ENCODE data around the gene PRKCZ.

Gene PRKCZ

DNA sequence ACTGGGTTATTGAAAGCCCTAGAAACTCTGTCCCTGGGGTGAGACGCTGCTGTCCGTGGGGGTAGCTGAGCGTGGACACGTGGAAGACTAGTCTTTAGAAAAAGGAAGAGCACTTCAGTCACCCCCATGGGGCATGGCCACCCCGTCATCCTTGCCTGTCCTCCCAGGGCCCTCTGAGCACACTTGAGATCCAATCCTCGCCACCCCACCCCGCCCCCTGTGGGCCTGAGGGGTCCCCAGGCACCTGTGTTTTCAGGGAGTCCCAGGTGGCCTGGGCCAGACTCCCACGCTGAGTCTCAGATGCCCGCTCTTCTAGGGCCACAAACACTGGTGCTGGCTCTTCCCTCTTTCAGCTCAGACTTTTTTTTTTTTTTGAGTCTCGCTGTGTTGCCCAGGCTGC, 2.5 kb downstream of the PRKCZ start:
- Histone ChIP-seq H3K27me3 (ENCODE audit: control insufficient read depth in 2 of 2, insufficient read depth in 2 of 2, low read length in 2 of 2) (no peaks in the 10 kb centered on the region), H3K4me1 (ENCODE audit: control insufficient read depth in 2 of 2, insufficient read depth in 2 of 2, low read length in 2 of 2) (peaks cover 18 to 20% of the 10 kb centered on the region in 2 donors), H3K27ac (ENCODE audit: low read depth in 2 of 2, low read length in 2 of 2) (no peak overlapping the region), H3K36me3 (ENCODE audit: control insufficient read depth in 2 of 2, insufficient read depth in 2 of 2, low read length in 2 of 2) (peaks cover 5 to 10% of the 10 kb centered on the region in 2 donors), H3K9ac (ENCODE audit: low read depth in 1 of 2, low read length in 2 of 2) (no peak overlapping the region), H3K4me3 (ENCODE audit: low read length in 2 of 2) (no peak overlapping the region), H3K9me3 (ENCODE audit: control insufficient read depth in 2 of 2, low read length in 2 of 2) (no peaks in the 10 kb centered on the region)

- peaks cover 13 to 15% of the 10 kb centered on the region in 2 donors for H3K4me1 ChIP-seq (ENCODE audit: control insufficient read depth in 2 of 2, insufficient read depth in 2 of 2, low read length in 2 of 2)
- no peaks in the 10 kb centered on the region for H3K9me3 ChIP-seq (ENCODE audit: control insufficient read depth in 2 of 2, low read length in 2 of 2)
- no peak overlapping the region for H3K4me3 ChIP-seq (ENCODE audit: low read length in 2 of 2)
- H3K27ac ChIP-seq (ENCODE audit: low read depth in 2 of 2, low read length in 2 of 2) = no peak overlapping the region
- no peaks in the 10 kb centered on the region for H3K27me3 ChIP-seq (ENCODE audit: control insufficient read depth in 2 of 2, insufficient read depth in 2 of 2, low read length in 2 of 2)
- H3K36me3 ChIP-seq (ENCODE audit: control insufficient read depth in 2 of 2, insufficient read depth in 2 of 2, low read length in 2 of 2) = peaks cover 5 to 10% of the 10 kb centered on the region in 2 donors
- H3K9ac ChIP-seq (ENCODE audit: low read depth in 1 of 2, low read length in 2 of 2) = no peak overlapping the region
These were observed 3.0 kb downstream of the PRKCZ start for GRCh38 chr1:2053217-2053616.

GRCh38 chr1:2053784-2054376, 3.7 kb downstream of the PRKCZ start:
- Histone ChIP-seq H3K27ac (ENCODE audit: low read depth in 2 of 2, low read length in 2 of 2) (no peak overlapping the region), H3K9me3 (ENCODE audit: control insufficient read depth in 2 of 2, low read length in 2 of 2) (no peaks in the 10 kb centered on the region), H3K4me3 (ENCODE audit: low read length in 2 of 2) (no peak overlapping the region), H3K4me1 (ENCODE audit: control insufficient read depth in 2 of 2, insufficient read depth in 2 of 2, low read length in 2 of 2) (peaks cover 8 to 9% of the 10 kb centered on the region in 2 donors), H3K27me3 (ENCODE audit: control insufficient read depth in 2 of 2, insufficient read depth in 2 of 2, low read length in 2 of 2) (no peaks in the 10 kb centered on the region), H3K9ac (ENCODE audit: low read depth in 1 of 2, low read length in 2 of 2) (no peak overlapping the region), H3K36me3 (ENCODE audit: control insufficient read depth in 2 of 2, insufficient read depth in 2 of 2, low read length in 2 of 2) (peaks cover 5 to 10% of the 10 kb centered on the region in 2 donors)

DNA sequence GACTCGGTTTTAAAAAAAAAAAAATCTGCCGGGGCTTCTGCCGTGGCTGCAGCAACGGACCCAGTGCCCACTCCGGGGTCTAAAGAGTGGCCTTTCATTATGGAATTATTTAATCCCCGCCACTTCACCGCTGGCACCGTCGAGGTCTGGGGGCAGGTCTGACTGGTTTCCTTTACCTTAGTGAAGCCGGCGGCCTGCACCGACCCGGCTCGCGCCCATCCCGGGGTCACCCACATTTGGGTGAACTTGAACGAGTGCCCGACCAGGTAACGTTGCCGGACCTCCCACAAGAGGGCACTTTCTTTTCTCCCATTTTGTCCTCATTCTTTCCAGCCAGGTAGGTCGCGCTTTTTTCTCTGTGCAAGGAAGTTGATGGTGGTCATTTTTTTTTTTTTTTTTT, 4.3 kb downstream of the PRKCZ start:
- Histone ChIP-seq H3K27ac (ENCODE audit: low read depth in 2 of 2, low read length in 2 of 2) (no peak overlapping the region), H3K4me1 (ENCODE audit: control insufficient read depth in 2 of 2, insufficient read depth in 2 of 2, low read length in 2 of 2) (peaks cover 2 to 3% of the 10 kb centered on the region in 2 donors), H3K9me3 (ENCODE audit: control insufficient read depth in 2 of 2, low read length in 2 of 2) (no peaks in the 10 kb centered on the region), H3K9ac (ENCODE audit: low read depth in 1 of 2, low read length in 2 of 2) (no peak overlapping the region), H3K36me3 (ENCODE audit: control insufficient read depth in 2 of 2, insufficient read depth in 2 of 2, low read length in 2 of 2) (peaks cover 9 to 14% of the 10 kb centered on the region in 2 donors), H3K4me3 (ENCODE audit: low read length in 2 of 2) (no peak overlapping the region), H3K27me3 (ENCODE audit: control insufficient read depth in 2 of 2, insufficient read depth in 2 of 2, low read length in 2 of 2) (no peaks in the 10 kb centered on the region)

DNA sequence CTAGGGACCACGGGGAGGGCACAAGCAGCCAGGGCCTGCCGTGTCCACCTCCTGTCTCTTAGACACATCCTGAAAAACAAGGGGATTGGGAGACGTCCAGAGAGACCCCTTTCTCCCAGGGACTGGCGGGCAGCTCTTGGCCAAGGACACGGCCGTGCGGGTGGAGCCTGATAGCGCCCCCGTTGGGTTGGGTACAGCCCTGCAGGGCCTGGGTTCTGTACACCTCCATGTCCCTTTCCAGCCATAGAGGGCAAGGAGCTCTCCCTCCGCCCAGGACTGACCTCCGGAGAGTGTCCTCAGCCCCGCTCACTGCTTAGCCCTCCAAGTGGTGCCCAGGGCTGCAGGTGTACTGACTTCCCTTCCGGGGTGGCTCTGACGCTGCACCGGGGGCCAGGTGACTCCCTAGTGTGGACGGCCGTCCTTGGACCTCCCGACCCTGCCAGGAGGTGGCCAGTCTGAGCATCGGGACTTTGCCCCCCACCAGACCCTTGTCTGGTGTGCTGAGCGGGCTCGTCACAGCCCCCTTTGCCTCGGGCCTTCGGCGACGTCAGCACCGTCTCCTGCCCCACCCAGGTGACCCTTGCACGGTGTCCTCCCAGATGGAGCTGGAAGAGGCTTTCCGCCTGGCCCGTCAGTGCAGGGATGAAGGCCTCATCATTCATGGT, 5.8 kb downstream of the PRKCZ start:
- no peaks in the 10 kb centered on the region for H3K9me3 ChIP-seq (ENCODE audit: control insufficient read depth in 2 of 2, low read length in 2 of 2)
- H3K9ac ChIP-seq (ENCODE audit: low read depth in 1 of 2, low read length in 2 of 2) = no peak overlapping the region
- H3K27me3 ChIP-seq (ENCODE audit: control insufficient read depth in 2 of 2, insufficient read depth in 2 of 2, low read length in 2 of 2) = no peaks in the 10 kb centered on the region
- peaks cover 19 to 23% of the 10 kb centered on the region in 2 donors for H3K36me3 ChIP-seq (ENCODE audit: control insufficient read depth in 2 of 2, insufficient read depth in 2 of 2, low read length in 2 of 2)
- H3K27ac ChIP-seq (ENCODE audit: low read depth in 2 of 2, low read length in 2 of 2) = no peak overlapping the region
- no peak overlapping the region for H3K4me3 ChIP-seq (ENCODE audit: low read length in 2 of 2)
- H3K4me1 ChIP-seq (ENCODE audit: control insufficient read depth in 2 of 2, insufficient read depth in 2 of 2, low read length in 2 of 2) = peaks cover 0 to 2% of the 10 kb centered on the region in 2 donors

DNA sequence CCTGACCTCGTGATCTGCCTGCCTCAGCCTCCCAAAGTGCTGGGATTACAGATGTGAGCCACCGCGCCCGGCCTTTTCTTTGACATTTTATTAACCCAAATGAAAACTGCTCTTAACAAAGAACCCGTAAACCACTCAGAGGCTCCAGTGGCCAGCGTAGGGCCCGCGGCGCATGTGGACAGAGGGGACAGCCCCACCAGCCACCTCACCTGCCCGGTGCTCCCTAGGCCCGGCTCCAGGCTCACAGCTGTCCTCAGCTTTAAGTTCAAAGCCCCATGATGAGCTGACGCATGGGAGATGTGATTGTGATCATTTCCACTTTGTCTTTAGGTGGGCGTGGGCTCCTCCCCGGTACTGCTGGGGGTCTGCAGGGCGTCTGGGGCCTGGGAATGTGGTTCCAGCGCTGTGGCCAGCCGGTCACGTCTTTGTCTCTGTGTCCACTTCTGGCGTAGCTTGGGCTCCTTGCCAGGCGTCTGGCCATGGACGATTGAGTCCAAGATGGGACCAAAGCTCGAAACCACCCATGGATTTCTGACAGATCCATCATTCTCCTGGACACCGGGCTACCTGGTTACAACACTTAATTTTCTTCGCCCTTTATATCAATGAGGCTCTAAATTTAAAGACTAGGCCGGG, 6.9 kb downstream of the PRKCZ start:
- H3K9ac ChIP-seq (ENCODE audit: low read depth in 1 of 2, low read length in 2 of 2) = no peak overlapping the region
- no peak overlapping the region for H3K27ac ChIP-seq (ENCODE audit: low read depth in 2 of 2, low read length in 2 of 2)
- no peaks in the 10 kb centered on the region for H3K9me3 ChIP-seq (ENCODE audit: control insufficient read depth in 2 of 2, low read length in 2 of 2)
- peaks cover 21 to 23% of the 10 kb centered on the region in 2 donors for H3K36me3 ChIP-seq (ENCODE audit: control insufficient read depth in 2 of 2, insufficient read depth in 2 of 2, low read length in 2 of 2)
- no peaks in the 10 kb centered on the region for H3K4me1 ChIP-seq (ENCODE audit: control insufficient read depth in 2 of 2, insufficient read depth in 2 of 2, low read length in 2 of 2)
- H3K4me3 ChIP-seq (ENCODE audit: low read length in 2 of 2) = no peak overlapping the region
- H3K27me3 ChIP-seq (ENCODE audit: control insufficient read depth in 2 of 2, insufficient read depth in 2 of 2, low read length in 2 of 2) = no peaks in the 10 kb centered on the region

- Histone ChIP-seq H3K27ac (ENCODE audit: low read depth in 2 of 2, low read length in 2 of 2) (no peak overlapping the region), H3K9me3 (ENCODE audit: control insufficient read depth in 2 of 2, low read length in 2 of 2) (no peaks in the 10 kb centered on the region), H3K9ac (ENCODE audit: low read depth in 1 of 2, low read length in 2 of 2) (no peak overlapping the region), H3K36me3 (ENCODE audit: control insufficient read depth in 2 of 2, insufficient read depth in 2 of 2, low read length in 2 of 2) (peaks cover 21 to 25% of the 10 kb centered on the region in 2 donors), H3K4me1 (ENCODE audit: control insufficient read depth in 2 of 2, insufficient read depth in 2 of 2, low read length in 2 of 2) (no peaks in the 10 kb centered on the region), H3K27me3 (ENCODE audit: control insufficient read depth in 2 of 2, insufficient read depth in 2 of 2, low read length in 2 of 2) (no peaks in the 10 kb centered on the region), H3K4me3 (ENCODE audit: low read length in 2 of 2) (no peak overlapping the region)
These were observed 9.2 kb downstream of the PRKCZ start for GRCh38 chr1:2059290-2059953.

- no peak overlapping the region for H3K4me3 ChIP-seq (ENCODE audit: low read length in 2 of 2)
- no peak overlapping the region for H3K27ac ChIP-seq (ENCODE audit: low read depth in 2 of 2, low read length in 2 of 2)
- H3K4me1 ChIP-seq (ENCODE audit: control insufficient read depth in 2 of 2, insufficient read depth in 2 of 2, low read length in 2 of 2) = no peaks in the 10 kb centered on the region
- no peak overlapping the region for H3K9ac ChIP-seq (ENCODE audit: low read depth in 1 of 2, low read length in 2 of 2)
- H3K9me3 ChIP-seq (ENCODE audit: control insufficient read depth in 2 of 2, low read length in 2 of 2) = no peaks in the 10 kb centered on the region
- peaks cover 21 to 25% of the 10 kb centered on the region in 2 donors for H3K36me3 ChIP-seq (ENCODE audit: control insufficient read depth in 2 of 2, insufficient read depth in 2 of 2, low read length in 2 of 2)
- H3K27me3 ChIP-seq (ENCODE audit: control insufficient read depth in 2 of 2, insufficient read depth in 2 of 2, low read length in 2 of 2) = no peaks in the 10 kb centered on the region
These were observed 9.9 kb downstream of the PRKCZ start for GRCh38 chr1:2060072-2060471.

DNA sequence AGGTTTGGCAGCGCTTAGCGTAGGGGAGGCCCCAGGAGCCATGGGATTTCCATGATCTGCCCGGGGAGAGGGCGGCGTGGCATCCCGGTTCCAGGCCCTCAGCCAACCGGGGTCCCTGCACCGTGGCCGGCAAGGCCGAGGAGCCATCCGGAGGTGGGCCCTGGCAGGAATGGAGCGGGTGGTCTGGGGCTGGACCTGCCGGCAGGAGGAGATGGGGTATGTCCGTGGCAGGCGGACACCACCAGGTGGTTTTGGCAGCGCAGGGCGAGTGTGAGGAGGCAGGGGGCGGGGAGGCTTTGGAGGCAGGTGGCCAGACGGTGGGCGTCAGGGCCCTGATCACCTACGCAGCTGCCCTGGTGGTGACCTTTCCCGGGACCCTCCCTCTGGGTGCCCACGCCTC, 10.3 kb downstream of the PRKCZ start:
- no peaks in the 10 kb centered on the region for H3K27me3 ChIP-seq (ENCODE audit: control insufficient read depth in 2 of 2, insufficient read depth in 2 of 2, low read length in 2 of 2)
- no peak overlapping the region for H3K4me3 ChIP-seq (ENCODE audit: low read length in 2 of 2)
- no peaks in the 10 kb centered on the region for H3K9me3 ChIP-seq (ENCODE audit: control insufficient read depth in 2 of 2, low read length in 2 of 2)
- H3K9ac ChIP-seq (ENCODE audit: low read depth in 1 of 2, low read length in 2 of 2) = no peak overlapping the region
- no peak overlapping the region for H3K27ac ChIP-seq (ENCODE audit: low read depth in 2 of 2, low read length in 2 of 2)
- peaks cover 18 to 22% of the 10 kb centered on the region in 2 donors for H3K36me3 ChIP-seq (ENCODE audit: control insufficient read depth in 2 of 2, insufficient read depth in 2 of 2, low read length in 2 of 2)
- H3K4me1 ChIP-seq (ENCODE audit: control insufficient read depth in 2 of 2, insufficient read depth in 2 of 2, low read length in 2 of 2) = no peaks in the 10 kb centered on the region

Measured in mucosa of rectum (tissue), 2 donors.